NCI-H2081 treated with DMSO at 0.1 percent for 48 hours (cell line): Measurements from ENCODE around the gene CEP57.
"Not testable (repeated sequence)": the region's sequence is repeated elsewhere in the genome, so short reads cannot be mapped to it uniquely, and the experiment has no call there.

Experiments
- DNase-seq: peaks from one replicate; lab custom pipeline; 2025; lab: John Stamatoyannopoulos, UW

The CEP57 gene

DNA sequence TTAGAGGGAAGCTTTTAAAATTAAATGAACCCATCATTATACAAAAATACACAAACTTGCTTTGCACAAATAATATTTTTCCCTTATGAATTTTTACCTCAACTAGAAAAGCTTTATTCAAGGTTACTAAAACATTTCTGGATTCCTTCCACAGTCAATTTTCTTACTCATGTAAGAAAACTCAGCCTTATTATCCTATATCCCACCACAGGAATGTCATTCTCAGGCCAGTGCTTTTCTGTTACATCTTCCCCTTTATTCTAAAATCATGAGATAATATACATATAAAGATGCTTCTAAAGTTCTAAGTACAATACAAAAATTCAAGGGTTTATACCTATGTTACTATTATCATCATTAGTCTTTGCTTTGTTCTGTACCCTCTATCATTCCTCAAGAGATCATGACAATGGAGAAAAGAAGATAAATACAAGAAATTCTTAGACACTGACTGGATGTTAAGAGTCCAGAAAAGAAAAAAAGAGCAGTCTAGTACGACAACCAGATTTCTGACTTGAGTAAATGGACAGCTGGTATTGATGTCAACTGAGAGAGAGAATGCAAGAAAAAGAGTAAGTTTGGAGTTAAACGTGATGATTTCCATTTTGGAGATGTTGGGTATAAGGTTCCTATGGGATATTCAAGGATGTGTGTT is 73.3 kb downstream of the CEP57 start:
- DNase-seq: no peak

DNA sequence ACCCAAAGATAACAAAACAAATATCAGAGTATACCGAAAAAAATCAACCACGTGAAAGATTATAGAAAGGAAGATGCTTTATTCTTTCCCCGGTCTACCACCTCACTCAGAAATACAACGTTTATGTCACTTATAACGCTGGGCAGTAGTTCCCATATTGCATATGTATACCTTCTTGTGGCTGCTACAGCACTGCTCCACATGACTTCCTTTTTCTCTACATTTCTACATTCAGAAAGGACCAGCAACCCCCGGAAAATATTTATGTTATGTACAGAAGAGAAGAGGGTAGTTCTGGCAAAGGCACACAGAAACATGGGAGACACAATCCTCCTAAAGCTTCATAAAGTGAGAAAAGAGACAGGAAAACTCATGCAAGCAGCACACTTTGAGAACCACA is 76.8 kb downstream of the CEP57 start:
- no peak for DNase-seq

DNA sequence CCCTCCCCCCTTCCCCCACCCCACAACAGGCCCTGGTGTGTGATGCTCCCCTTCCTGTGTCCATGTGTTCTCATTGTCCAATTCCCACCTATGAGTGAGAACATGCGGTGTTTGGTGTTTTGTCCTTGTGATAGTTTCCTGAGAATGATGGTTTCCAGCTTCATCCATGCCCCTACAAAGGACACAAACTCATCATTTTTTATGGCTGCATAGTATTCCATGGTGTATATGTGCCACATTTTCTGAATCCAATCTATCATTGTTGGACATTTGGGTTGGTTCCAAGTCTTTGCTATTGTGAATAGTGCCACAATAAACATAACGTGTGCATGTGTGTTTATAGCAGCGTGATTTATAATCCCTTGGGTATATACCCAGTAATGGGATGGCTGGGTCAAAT is 80.6 kb downstream of the CEP57 start:
- not testable (repeated sequence) for DNase-seq

- DNase-seq: no peak
These were observed 87.0 kb downstream of the CEP57 start for GRCh38 chr11:95877291-95877690.
